PC-9 (cell line): ENCODE results near the gene KBTBD8.

Source experiments
- EZH2 ChIP-seq: fragments of 200-600 bp; sonication (generic); IDR thresholded peaks from 2 replicates; pipeline ENCODE4 v1.8.0; 2017; ENCODE audit warnings: antibody characterized with exemption, low read depth
- TF ChIP-seq, protein P1 (sequence below): fragments of 200-600 bp; sonication (generic); conservative IDR thresholded peaks from 2 replicates; pipeline ENCODE4 v1.6.1; 2017; ENCODE audit warnings: mixed run types, antibody characterized with exemption, mild to moderate bottlenecking, moderate library complexity

DNA sequence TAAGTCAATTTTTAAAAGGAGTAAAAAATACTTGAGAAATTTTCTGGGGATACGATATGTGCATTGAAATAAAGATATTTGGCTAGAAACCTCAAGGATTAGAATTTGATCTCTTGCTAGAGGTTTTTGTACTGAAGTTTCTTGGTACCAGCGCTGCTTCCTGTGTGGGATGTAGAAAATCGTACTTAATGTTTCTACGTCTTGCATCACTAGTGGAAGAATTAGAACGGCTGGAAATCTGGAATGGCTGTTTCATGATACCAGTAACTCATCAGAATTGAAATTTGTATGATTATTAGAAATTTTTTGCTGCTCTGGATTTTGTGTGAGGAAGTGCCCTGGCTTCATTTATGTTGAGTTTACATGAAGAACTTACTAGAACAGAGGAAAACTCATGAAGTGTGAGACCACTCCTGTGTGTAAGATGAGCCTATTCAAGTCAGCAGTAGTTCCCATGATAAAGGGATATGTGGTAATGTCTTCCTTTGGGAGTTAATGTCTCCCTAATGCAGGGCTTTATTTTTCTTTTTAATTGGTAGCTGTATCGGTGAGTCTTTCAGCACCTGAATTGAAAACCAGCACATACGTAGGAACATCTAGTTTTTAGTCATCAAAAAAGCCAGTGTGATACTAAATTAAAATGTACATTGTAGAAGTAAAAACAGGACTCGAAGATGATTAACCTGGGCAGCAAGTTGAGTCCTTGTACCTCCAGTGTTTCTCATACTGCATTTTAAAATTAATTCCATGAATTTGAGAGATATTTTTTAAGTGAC lies 3.2 kb downstream of the KBTBD8 start:
- TF ChIP-seq, protein P1, sequence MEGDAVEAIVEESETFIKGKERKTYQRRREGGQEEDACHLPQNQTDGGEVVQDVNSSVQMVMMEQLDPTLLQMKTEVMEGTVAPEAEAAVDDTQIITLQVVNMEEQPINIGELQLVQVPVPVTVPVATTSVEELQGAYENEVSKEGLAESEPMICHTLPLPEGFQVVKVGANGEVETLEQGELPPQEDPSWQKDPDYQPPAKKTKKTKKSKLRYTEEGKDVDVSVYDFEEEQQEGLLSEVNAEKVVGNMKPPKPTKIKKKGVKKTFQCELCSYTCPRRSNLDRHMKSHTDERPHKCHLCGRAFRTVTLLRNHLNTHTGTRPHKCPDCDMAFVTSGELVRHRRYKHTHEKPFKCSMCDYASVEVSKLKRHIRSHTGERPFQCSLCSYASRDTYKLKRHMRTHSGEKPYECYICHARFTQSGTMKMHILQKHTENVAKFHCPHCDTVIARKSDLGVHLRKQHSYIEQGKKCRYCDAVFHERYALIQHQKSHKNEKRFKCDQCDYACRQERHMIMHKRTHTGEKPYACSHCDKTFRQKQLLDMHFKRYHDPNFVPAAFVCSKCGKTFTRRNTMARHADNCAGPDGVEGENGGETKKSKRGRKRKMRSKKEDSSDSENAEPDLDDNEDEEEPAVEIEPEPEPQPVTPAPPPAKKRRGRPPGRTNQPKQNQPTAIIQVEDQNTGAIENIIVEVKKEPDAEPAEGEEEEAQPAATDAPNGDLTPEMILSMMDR: no peak
- no peak for TF ChIP-seq EZH2
